K562 (cell line): ENCODE results near the gene DCAF7. TPM values are rescaled to one million over a fixed set of nuclear protein-coding genes. Genes with fewer than 3 reads are reported as not detected.

Experiments used
- ATF3 ChIP-seq, 2 experiments: fragments of 450-650 bp in 1 of 2; sonication (generic) in 1 of 2; formaldehyde crosslinking in 1 of 2; IDR thresholded peaks in 1 of 2; conservative IDR thresholded peaks in 1 of 2; 2 replicates each; pipeline versions ENCODE4 v1.6.1 to v1.8.1; 2016 to 2023; ENCODE audit warnings: mild to moderate bottlenecking in 2 of 2, moderate library complexity in 2 of 2, inconsistent platforms in 1 of 2, missing genetic modification reagents in 1 of 2
- CBX3 ChIP-seq, 2 experiments: IDR thresholded peaks; 1 replicate in 1 of 2; 2 replicates in 1 of 2; pipeline ENCODE4 v1.6.1; 2012; ENCODE audit warnings: inconsistent platforms in 2 of 2, low read length in 2 of 2, borderline replicate concordance in 1 of 2, control low read depth in 1 of 2
- CBX8 ChIP-seq: fragments of 200-600 bp; sonication (generic); IDR thresholded peaks from 2 replicates; pipeline ENCODE4 v1.6.1; 2012; ENCODE audit warnings: borderline replicate concordance, mixed run types, low read depth, mild to moderate bottlenecking, moderate library complexity, mixed read lengths, low read length, control low read depth, inconsistent platforms; ENCODE audit not compliant: poor library complexity, severe bottlenecking; ENCODE audit errors: extremely low read depth
- HCFC1 ChIP-seq: IDR thresholded peaks from 2 replicates; pipeline ENCODE4 v1.6.1; 2012; ENCODE audit warnings: low read depth, low read length, improper control_type of control experiment
- HDAC2 ChIP-seq: fragments of 450-650 bp; IDR thresholded peaks from 2 replicates; pipeline ENCODE4 v1.6.1; 2016; ENCODE audit warnings: mild to moderate bottlenecking
- MEF2A ChIP-seq: IDR thresholded peaks from 2 replicates; pipeline ENCODE4 v1.6.1; 2011; ENCODE audit warnings: low read depth, mild to moderate bottlenecking, low read length, moderate library complexity; ENCODE audit not compliant: control insufficient read depth
- NCOA1 ChIP-seq: fragments of 450-650 bp; IDR thresholded peaks from 2 replicates; pipeline ENCODE4 v1.6.1; 2016; ENCODE audit warnings: low read depth
- NUFIP1 ChIP-seq: fragments of 450-650 bp; IDR thresholded peaks from 2 replicates; pipeline ENCODE4 v1.6.1; 2018; ENCODE audit not compliant: partially characterized antibody
- POLR2B ChIP-seq: fragments of 450-650 bp; IDR thresholded peaks from 2 replicates; pipeline ENCODE4 v1.6.1; 2018; ENCODE audit warnings: low read depth; ENCODE audit not compliant: partially characterized antibody
- POLR2H ChIP-seq: IDR thresholded peaks from 2 replicates; pipeline ENCODE4 v1.6.1; 2016; ENCODE audit warnings: missing genetic modification characterization, low read depth, mild to moderate bottlenecking, control low read depth, missing compliant biosample characterization, moderate library complexity
- RAD21 ChIP-seq, 2 experiments: fragments of 250-450 bp in 1 of 2; fragments of 450-650 bp in 1 of 2; sonication (Bioruptor Pico) in 1 of 2; formaldehyde crosslinking in 1 of 2; IDR thresholded peaks in 1 of 2; conservative IDR thresholded peaks in 1 of 2; 2 replicates each; pipeline versions ENCODE4 v1.4.0 to v1.8.0; 2020 to 2022; ENCODE audit warnings: mild to moderate bottlenecking in 2 of 2, moderate library complexity in 1 of 2
- SIN3A ChIP-seq, 2 experiments: fragments of 150-350 bp in 1 of 2; IDR thresholded peaks; 2 replicates each; pipeline ENCODE4 v1.6.1; 2011 to 2016; ENCODE audit warnings: borderline replicate concordance in 2 of 2, low read depth in 2 of 2, low read length in 2 of 2, mild to moderate bottlenecking in 2 of 2, moderate library complexity in 2 of 2; ENCODE audit not compliant: control insufficient read depth in 1 of 2
- SMAD3 ChIP-seq: fragments of 450-650 bp; formaldehyde crosslinking; conservative IDR thresholded peaks from 2 replicates; pipeline ENCODE4 v1.4.0; 2020; ENCODE audit warnings: mild to moderate bottlenecking
- SMARCC2 ChIP-seq: fragments of 450-650 bp; IDR thresholded peaks from 2 replicates; pipeline ENCODE4 v1.6.1; 2017; ENCODE audit warnings: antibody characterized with exemption, moderate library complexity, mild to moderate bottlenecking, low read depth
- SPI1 ChIP-seq: IDR thresholded peaks from 2 replicates; pipeline ENCODE4 v1.6.1; 2011; ENCODE audit warnings: low read depth, low read length, control low read depth, borderline replicate concordance
- SRSF9 ChIP-seq: fragments of 200-400 bp; formaldehyde crosslinking; IDR thresholded peaks from 2 replicates; pipeline ENCODE4 v1.6.1; 2017; ENCODE audit warnings: low read depth, low read length, borderline replicate concordance
- TEAD2 ChIP-seq: fragments of 450-650 bp; IDR thresholded peaks from 2 replicates; pipeline ENCODE4 v1.6.1; 2016; ENCODE audit warnings: missing genetic modification characterization, control low read depth, missing compliant biosample characterization
- THRA ChIP-seq: fragments of 450-650 bp; IDR thresholded peaks from 2 replicates; pipeline ENCODE4 v1.6.1; 2017; ENCODE audit warnings: mild to moderate bottlenecking, moderate library complexity
- ZNF282 ChIP-seq: sonication (generic); formaldehyde crosslinking; IDR thresholded peaks from 2 replicates; pipeline ENCODE4 v1.8.1; 2023; ENCODE audit warnings: missing genetic modification reagents
- ZNF764 ChIP-seq: fragments of 250-450 bp; sonication (Bioruptor Pico); IDR thresholded peaks from 2 replicates; pipeline ENCODE4 v1.4.0; 2020; ENCODE audit warnings: low read depth, mild to moderate bottlenecking, moderate library complexity
- ZZZ3 ChIP-seq: fragments of 450-650 bp; IDR thresholded peaks from 2 replicates; pipeline ENCODE4 v1.6.1; 2016; ENCODE audit warnings: antibody characterized with exemption, mild to moderate bottlenecking, moderate library complexity
- polyA plus RNA-seq, 8 experiments: library from polyadenylated mRNA; depleted of rRNA in 4 of 8; stranded (reverse) in 5 of 8; unstranded in 3 of 8; fragments of >200 nt; fragmentation: Nextera tagmentation in 2 of 8; fragmentation: Illumina TruSeq in 1 of 8; extraction: Ambion mirVana in 2 of 8; extraction: Trizol in 1 of 8; gene quantifications; 2 replicates each; pipeline versions ENCODE4 v1.2.1 to v1.2.3, GENCODE V29; 2011 to 2014; ENCODE audit warnings: inconsistent platforms in 1 of 8, missing spikeins in 1 of 8
- total RNA-seq, 7 experiments: library from RNA; depleted of rRNA in 6 of 7; stranded (reverse); fragments of >200 nt in 6 of 7; fragmentation: Illumina TruSeq in 2 of 7; extraction: Trizol in 2 of 7; gene quantifications; 2 replicates each; pipeline versions ENCODE4 v1.2.1 to v1.2.3, GENCODE V29; 2011 to 2021; ENCODE audit warnings: low replicate concordance in 1 of 7

Gene DCAF7
- total and polyA plus RNA-seq, 9 of the 15 experiments (the other 6 are each of a cell fraction or from before 2014, with no cell fraction given): 30.8 to 123 (median 40.2) TPM

- no peak for TF ChIP-seq CBX8
- TF ChIP-seq SPI1: 0 out of 2 replicates have a peak, but pooled peaks have one; percentile 29
- TF ChIP-seq ZNF764 (CRISPR knock-in tag): no peak
- 0 out of 2 replicates have a peak, but pooled peaks have one; percentile 5 for TF ChIP-seq HCFC1
- no peak for TF ChIP-seq ZZZ3
- no peak for TF ChIP-seq THRA
- no peak for TF ChIP-seq CBX3 (IDR thresholded peaks at IDR 0.05; ENCODE audit: borderline replicate concordance in 1 of 2, low read length in 2 of 2)
- no peak for TF ChIP-seq SRSF9
- no peak for TF ChIP-seq TEAD2 (tag)
- TF ChIP-seq SMARCC2: no peak
- peak; percentile 58; the same call in 1 of the 2 replicates for TF ChIP-seq POLR2H (tag)
- TF ChIP-seq NCOA1: no peak
- TF ChIP-seq HDAC2: peak; percentile 49; the same call in 1 of the 2 replicates
- TF ChIP-seq RAD21 (CRISPR knock-in tag; conservative IDR thresholded peaks at IDR 0.05 in 1 of 2, IDR thresholded peaks at IDR 0.05 in 1 of 2): no peak
- no peak for TF ChIP-seq NUFIP1
- TF ChIP-seq ATF3 (IDR thresholded peaks at IDR 0.05): no peak
- TF ChIP-seq ATF3 (CRISPR knock-in tag; conservative IDR thresholded peaks at IDR 0.05): no peak
- no peak for TF ChIP-seq SMAD3
- TF ChIP-seq POLR2B: peak; percentile 67
- no peak for TF ChIP-seq ZNF282
- TF ChIP-seq MEF2A: no peak
- TF ChIP-seq SIN3A (IDR thresholded peaks at IDR 0.05; ENCODE audit: borderline replicate concordance in 2 of 2, control insufficient read depth in 1 of 2, low read depth in 2 of 2, low read length in 2 of 2): peak; percentile 75 to 83
Measured at GRCh38 chr17:63549946-63550816, at the start of gene DCAF7 (continued).
